ENCODE data around the gene NSRP1. TPM values are rescaled to one million over a fixed set of nuclear protein-coding genes. Genes with fewer than 3 reads are reported as not detected.
A peak's percentile ranks its signal among the peaks of the same experiment; 100 is the strongest.

The NSRP1 gene
- total and polyA plus RNA-seq, 11 donors: 10.6 to 36.6 (median 25.1) TPM

- 61 to 73% (median 67%) methylated on average over 4 of the region's 4 CpGs for WGBS, 4 donors
- Histone ChIP-seq H3K36me3 (no peaks in the 10 kb centered on the region), H3K27me3 (no peaks in the 10 kb centered on the region), H3K27ac (no peak overlapping the region), H3K4me3 (no peak overlapping the region), H3K4me1 (peaks cover 0 to 15% (median 4%) of the 10 kb centered on the region in 12 donors), H3K9me3 (no peaks in the 10 kb centered on the region)
- no peak for TF ChIP-seq POLR2A (IDR thresholded peaks at IDR 0.05)
- TF ChIP-seq CTCF (IDR thresholded peaks at IDR 0.05): no peak
- intact Hi-C loops (cut with DNase I): loop anchor here in 6 of 10 donors (5.0 to 10.0 kb wide), 9 partner anchors 56 to 516 kb away; partner anchors contain the start of gene GIT1 (in 2 of the 6)
- ATAC-seq: peak in 1 of 4 donors; percentile 23
- no peak for DNase-seq
These were observed 25.4 kb upstream of the NSRP1 start for GRCh38 chr17:30091121-30091670.

- 36 to 58% (median 49%) methylated on average over 6 of the region's 6 CpGs for WGBS, 4 donors
- no peak overlapping the region for H3K27ac ChIP-seq
- H3K27me3 ChIP-seq: no peaks in the 10 kb centered on the region
- DNase-seq (no peak), ATAC-seq (no peak)
- no peaks in the 10 kb centered on the region for H3K9me3 ChIP-seq
- peaks cover 0 to 15% (median 4%) of the 10 kb centered on the region in 12 donors for H3K4me1 ChIP-seq
- H3K36me3 ChIP-seq: no peaks in the 10 kb centered on the region
- intact Hi-C loops (cut with DNase I): loop anchor here in 6 of 10 donors (5.0 to 10.0 kb wide), 9 partner anchors 57 to 517 kb away; partner anchors contain the start of gene GIT1 (in 2 of the 6)
- no peak overlapping the region for H3K4me3 ChIP-seq
- TF ChIP-seq CTCF (IDR thresholded peaks at IDR 0.05) (no peak), POLR2A (IDR thresholded peaks at IDR 0.05) (no peak)
These were observed 24.8 kb upstream of the NSRP1 start for GRCh38 chr17:30091771-30092170.

- intact Hi-C loops (cut with DNase I): loop anchor here in 6 of 10 donors (5.0 to 10.0 kb wide), 9 partner anchors 58 to 518 kb away; partner anchors contain the start of gene GIT1 (in 2 of the 6)
- Histone ChIP-seq H3K36me3 (no peaks in the 10 kb centered on the region), H3K27me3 (no peaks in the 10 kb centered on the region), H3K9me3 (no peaks in the 10 kb centered on the region), H3K4me1 (peaks cover 0 to 15% (median 4%) of the 10 kb centered on the region in 12 donors), H3K27ac (no peak overlapping the region), H3K4me3 (no peak overlapping the region)
- TF ChIP-seq POLR2A (IDR thresholded peaks at IDR 0.05) (no peak), CTCF (IDR thresholded peaks at IDR 0.05) (no peak)
- DNase-seq (no peak), ATAC-seq (no peak)
These were observed 23.7 kb upstream of the NSRP1 start for GRCh38 chr17:30092886-30093285.

GRCh38 chr17:30093463-30094147, 23.0 kb upstream of the NSRP1 start:
- no peaks in the 10 kb centered on the region for H3K27me3 ChIP-seq
- no peak overlapping the region for H3K27ac ChIP-seq
- peak; percentile 40 to 72 (median 68) for ATAC-seq
- peaks cover 0 to 15% (median 4%) of the 10 kb centered on the region in 12 donors for H3K4me1 ChIP-seq
- intact Hi-C loops (cut with DNase I): loop anchor here in 6 of 10 donors (5.0 to 10.0 kb wide), 9 partner anchors 59 to 519 kb away; partner anchors contain the start of gene GIT1 (in 2 of the 6)
- no peak overlapping the region for H3K4me3 ChIP-seq
- H3K9me3 ChIP-seq: no peaks in the 10 kb centered on the region
- peak in 2 of 5 donors; percentile 23 to 29 for DNase-seq
- no peaks in the 10 kb centered on the region for H3K36me3 ChIP-seq
- TF ChIP-seq CTCF (IDR thresholded peaks at IDR 0.05) (peak; percentile 73 to 92 (median 83)), POLR2A (IDR thresholded peaks at IDR 0.05) (no peak)
- WGBS, 4 donors: 15 to 16% (median 15%) methylated on average over 11 to 12 of the region's 12 CpGs
